A549 (cell line): Measurements from ENCODE around the gene SUPT3H. TPM values are rescaled to one million over a fixed set of nuclear protein-coding genes. Genes with fewer than 3 reads are reported as not detected.

ENCODE experiments used
- ATAC-seq, 2 experiments: fragments of 200-7000 bp in 1 of 2; fragments of >200 bp in 1 of 2; cut with Nextera tagmentation in 1 of 2; cut with Tn5 transposase in 1 of 2; 3 replicates each; pipeline versions ENCODE4 v1.8.0 to v1.9.1; 2018 to 2020; ENCODE audit warnings: mild to moderate bottlenecking in 1 of 2, moderate library complexity in 1 of 2
- CTCF ChIA-PET: fragments of 300-600 bp; sonication (Branson Sonifier 250); formaldehyde crosslinking; extraction: SDS; loops from one replicate; lab custom pipeline; 2021; ENCODE audit warnings: antibody characterized with exemption, inconsistent platforms; lab: Yijun Ruan, JAX
- POLR2A ChIA-PET: fragments of 350-600 bp; formaldehyde crosslinking; extraction: SDS; loops from one replicate; lab custom pipeline; 2021; ENCODE audit warnings: antibody characterized with exemption, inconsistent platforms; lab: Yijun Ruan, JAX
- DNase-seq, 2 experiments: peaks; one replicate each; pipeline versions ENCODE4 v3.0.0 to v3.0.0-alpha.2; 2011 to 2016; ENCODE audit warnings: low read depth in 1 of 2, low spot score in 1 of 2
- FAIRE-seq: peaks from 2 replicates; lab custom pipeline; 2011; peaks lifted over from hg19 to GRCh38; lab: Jason Lieb, UNC
- H3K27ac ChIP-seq, 2 experiments: fragments of >200 bp; sonication (Bioruptor Twin); formaldehyde crosslinking; 3 replicates each; pipeline ENCODE4 v1.5.1; 2016 to 2017
- H3K4me1 ChIP-seq: fragments of >200 bp; sonication (Bioruptor Twin); formaldehyde crosslinking; 3 replicates; pipeline ENCODE4 v1.6.1; 2016
- H3K4me2 ChIP-seq: fragments of >200 bp; sonication (Bioruptor Twin); formaldehyde crosslinking; 3 replicates; pipeline ENCODE4 v1.6.1; 2016
- H3K4me3 ChIP-seq: fragments of >200 bp; sonication (Bioruptor Twin); formaldehyde crosslinking; 3 replicates; pipeline ENCODE4 v1.5.1; 2016
- H3K9me3 ChIP-seq: fragments of >200 bp; sonication (Bioruptor Twin); formaldehyde crosslinking; 3 replicates; pipeline ENCODE4 v1.6.1; 2016
- CBX2 ChIP-seq: fragments of 200-600 bp; sonication (generic); IDR thresholded peaks from 2 replicates; pipeline ENCODE4 v1.6.1; 2016; ENCODE audit warnings: low read depth, mild to moderate bottlenecking, borderline replicate concordance
- CBX8 ChIP-seq: fragments of 200-600 bp; sonication (generic); IDR thresholded peaks from 2 replicates; pipeline ENCODE4 v1.6.1; 2016
- CHD2 ChIP-seq: fragments of 150-350 bp; IDR thresholded peaks from 2 replicates; pipeline ENCODE4 v1.6.1; 2014; ENCODE audit warnings: low read length; ENCODE audit not compliant: partially characterized antibody
- CHD4 ChIP-seq: fragments of 200-600 bp; sonication (generic); IDR thresholded peaks from 2 replicates; pipeline ENCODE4 v1.6.1; 2016; ENCODE audit warnings: antibody characterized with exemption, mild to moderate bottlenecking, borderline replicate concordance
- EP300 ChIP-seq, 2 experiments: fragments of >200 bp; sonication (Bioruptor Twin); formaldehyde crosslinking; IDR thresholded peaks; 2 replicates in 1 of 2; 3 replicates in 1 of 2; pipeline ENCODE4 v1.6.1; 2016 to 2017
- FOSB ChIP-seq: fragments of 250-450 bp; sonication (Bioruptor Pico); IDR thresholded peaks from 2 replicates; pipeline ENCODE4 v1.5.0; 2020; ENCODE audit warnings: mild to moderate bottlenecking, moderate library complexity
- FOSL2 ChIP-seq, 2 experiments: fragments of 450-650 bp in 1 of 2; fragments of >200 bp in 1 of 2; sonication (Bioruptor Twin) in 1 of 2; formaldehyde crosslinking; IDR thresholded peaks; 2 replicates each; pipeline versions ENCODE4 v1.5.0 to v1.6.1; 2016 to 2020; ENCODE audit warnings: mild to moderate bottlenecking in 1 of 2, moderate library complexity in 1 of 2
- GATA3 ChIP-seq: IDR thresholded peaks from 2 replicates; pipeline ENCODE4 v1.6.1; 2012; ENCODE audit warnings: borderline replicate concordance
- HES2 ChIP-seq: fragments of >200 bp; sonication (Bioruptor Twin); formaldehyde crosslinking; IDR thresholded peaks from 2 replicates; pipeline ENCODE4 v1.6.1; 2016
- HOXA7 ChIP-seq: fragments of 250-450 bp; sonication (Bioruptor Pico); IDR thresholded peaks from 2 replicates; pipeline ENCODE4 v1.5.0; 2020; ENCODE audit warnings: mild to moderate bottlenecking, moderate library complexity
- HOXB13 ChIP-seq: fragments of 250-450 bp; sonication (Bioruptor Pico); IDR thresholded peaks from 2 replicates; pipeline ENCODE4 v1.5.0; 2020; ENCODE audit warnings: low read depth, mild to moderate bottlenecking, moderate library complexity
- JUNB ChIP-seq: fragments of >200 bp; sonication (Bioruptor Twin); formaldehyde crosslinking; IDR thresholded peaks from 2 replicates; pipeline ENCODE4 v1.6.1; 2016
- MAFK ChIP-seq: fragments of 450-650 bp; IDR thresholded peaks from 2 replicates; pipeline ENCODE4 v1.6.1; 2014; ENCODE audit not compliant: partially characterized antibody
- NFE2L2 ChIP-seq: fragments of 150-350 bp; conservative IDR thresholded peaks from 2 replicates; pipeline ENCODE4 v1.6.1; 2014; ENCODE audit warnings: low read length
- NR3C1 ChIP-seq: fragments of >200 bp; sonication (Bioruptor Twin); formaldehyde crosslinking; IDR thresholded peaks from 3 replicates; pipeline ENCODE4 v1.6.1; 2017
- POLR2AphosphoS2 ChIP-seq: conservative IDR thresholded peaks from 2 replicates; pipeline ENCODE4 v1.6.1; 2012; ENCODE audit warnings: low read length, improper control_type of control experiment, inconsistent platforms
- RAD21 ChIP-seq, 2 experiments: fragments of >200 bp in 1 of 2; sonication (Bioruptor Twin) in 1 of 2; formaldehyde crosslinking in 1 of 2; IDR thresholded peaks in 1 of 2; conservative IDR thresholded peaks in 1 of 2; 2 replicates in 1 of 2; 3 replicates in 1 of 2; pipeline ENCODE4 v1.6.1; 2012 to 2018; ENCODE audit warnings: inconsistent platforms in 1 of 2
- RARB ChIP-seq: fragments of 250-450 bp; sonication (Bioruptor Pico); IDR thresholded peaks from 2 replicates; pipeline ENCODE4 v1.8.0; 2021; ENCODE audit warnings: mild to moderate bottlenecking, moderate library complexity
- RFX5 ChIP-seq: fragments of 450-650 bp; IDR thresholded peaks from 2 replicates; pipeline ENCODE4 v1.7.1; 2014; ENCODE audit warnings: antibody characterized with exemption, mild to moderate bottlenecking, moderate library complexity
- SREBF2 ChIP-seq: fragments of 450-650 bp; IDR thresholded peaks from 2 replicates; pipeline ENCODE4 v1.6.1; 2014; ENCODE audit warnings: mild to moderate bottlenecking, moderate library complexity
- TP53 ChIP-seq: fragments of 250-450 bp; sonication (Bioruptor Pico); IDR thresholded peaks from 2 replicates; pipeline ENCODE4 v1.5.0; 2021; ENCODE audit warnings: mild to moderate bottlenecking, moderate library complexity
- ZFP36 ChIP-seq: fragments of 450-650 bp; IDR thresholded peaks from 2 replicates; pipeline ENCODE4 v1.6.1; 2014; ENCODE audit warnings: borderline replicate concordance; ENCODE audit not compliant: partially characterized antibody
- ZSCAN20 ChIP-seq: fragments of 250-450 bp; sonication (Bioruptor Pico); IDR thresholded peaks from 2 replicates; pipeline ENCODE4 v1.8.0; 2022; ENCODE audit warnings: mild to moderate bottlenecking, moderate library complexity
- WGBS: methylation state at CpG from one replicate; pipeline ENCODE4 v1.1.6; 2017; ENCODE audit errors: missing lambda C conversion rate; 5-methylcytosine and 5-hydroxymethylcytosine counted together
- polyA plus RNA-seq, 4 experiments: library from polyadenylated mRNA; depleted of rRNA in 3 of 4; stranded (reverse); fragments of >200 nt; fragmentation: RNase III in 1 of 4; extraction: RNeasy Plus Mini Kit Qiagen cat#74134 plus additional on column Dnase treatment in 1 of 4; gene quantifications; 2 replicates in 3 of 4; 3 replicates in 1 of 4; pipeline ENCODE4 v1.2.3, GENCODE V29; 2011 to 2017
- TF ChIP-seq, protein P1 (sequence below): fragments of 150-350 bp; IDR thresholded peaks from 2 replicates; pipeline ENCODE4 v1.6.1; 2014; ENCODE audit warnings: low read depth, mild to moderate bottlenecking, low read length

Gene SUPT3H
- polyA plus RNA-seq, 2 of the 4 experiments (the other 2 are of a cell fraction), result 4.3 to 6.2 TPM

GRCh38 chr6:45156075-45156474 is 221.7 kb downstream of the SUPT3H start:
- H3K27ac ChIP-seq, result no peak overlapping the region
- WGBS, result 48% methylated on average over 2 of the region's 2 CpGs
- ChIA-PET POLR2A (no interaction called here), CTCF (no interaction called here)
- no peaks in the 10 kb centered on the region for H3K4me1 ChIP-seq
- DNase-seq, result no peak
- H3K9me3 ChIP-seq, result no peaks in the 10 kb centered on the region
- no peak for ATAC-seq
- H3K4me2 ChIP-seq, result no peak overlapping the region
- TF ChIP-seq CBX2 (no peak), FOSL2 (IDR thresholded peaks at IDR 0.05) (no peak), FOSL2 (CRISPR knock-in tag; IDR thresholded peaks at IDR 0.05) (no peak), SREBF2 (no peak), POLR2AphosphoS2 (no peak), NFE2L2 (no peak), TP53 (CRISPR knock-in tag) (no peak)
- TF ChIP-seq, protein P1, sequence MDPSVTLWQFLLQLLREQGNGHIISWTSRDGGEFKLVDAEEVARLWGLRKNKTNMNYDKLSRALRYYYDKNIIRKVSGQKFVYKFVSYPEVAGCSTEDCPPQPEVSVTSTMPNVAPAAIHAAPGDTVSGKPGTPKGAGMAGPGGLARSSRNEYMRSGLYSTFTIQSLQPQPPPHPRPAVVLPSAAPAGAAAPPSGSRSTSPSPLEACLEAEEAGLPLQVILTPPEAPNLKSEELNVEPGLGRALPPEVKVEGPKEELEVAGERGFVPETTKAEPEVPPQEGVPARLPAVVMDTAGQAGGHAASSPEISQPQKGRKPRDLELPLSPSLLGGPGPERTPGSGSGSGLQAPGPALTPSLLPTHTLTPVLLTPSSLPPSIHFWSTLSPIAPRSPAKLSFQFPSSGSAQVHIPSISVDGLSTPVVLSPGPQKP, result no peak
- TF ChIP-seq, all 56 proteins: peak for 0
- FAIRE-seq, result no peak
- H3K4me3 ChIP-seq, result no peak overlapping the region

DNA sequence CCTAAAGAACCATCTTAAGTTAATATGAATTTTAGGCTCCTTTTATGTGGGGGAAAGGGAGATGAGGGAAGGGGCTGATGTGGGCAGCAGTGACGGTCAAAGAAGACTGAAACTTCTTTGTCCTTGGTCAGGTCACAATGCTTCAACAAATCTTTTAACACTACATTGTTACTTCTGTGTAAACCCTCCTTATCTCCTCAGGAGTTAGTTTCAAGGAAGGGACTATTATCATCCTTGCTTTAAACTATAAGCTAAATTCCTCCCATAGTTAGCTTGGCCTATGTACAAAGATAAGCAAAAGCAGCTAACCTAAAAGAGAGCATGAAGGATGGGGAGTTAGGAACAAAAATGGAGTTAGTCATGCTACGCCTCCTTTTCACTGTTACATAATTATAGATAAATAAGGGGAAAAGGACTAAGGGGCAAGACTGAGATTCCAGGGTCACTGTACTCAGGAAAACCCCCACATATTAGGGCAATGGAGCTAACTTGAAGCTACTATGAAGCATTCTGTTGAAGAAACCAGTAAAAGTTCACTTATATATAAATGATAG is 222.3 kb downstream of the SUPT3H start:
- DNase-seq (no peak), ATAC-seq (no peak), FAIRE-seq (no peak)
- H3K27ac ChIP-seq, result no peak overlapping the region
- CTCF ChIA-PET, result no interaction called here
- POLR2A ChIA-PET, result no interaction called here
- no peak overlapping the region for H3K4me3 ChIP-seq
- no peaks in the 10 kb centered on the region for H3K4me1 ChIP-seq
- TF ChIP-seq CHD2 (no peak), CHD4 (no peak), JUNB (no peak), HOXB13 (CRISPR knock-in tag) (no peak)
- WGBS, result 89% methylated on average over 2 of the region's 2 CpGs
- H3K4me2 ChIP-seq, result no peak overlapping the region
- no peaks in the 10 kb centered on the region for H3K9me3 ChIP-seq

- H3K4me2 ChIP-seq, result no peak overlapping the region
- H3K4me3 ChIP-seq, result no peak overlapping the region
- no peak overlapping the region for H3K27ac ChIP-seq
- ATAC-seq, result no peak
- H3K4me1 ChIP-seq, result no peaks in the 10 kb centered on the region
- WGBS, result 57% methylated on average over 3 of the region's 3 CpGs
- TF ChIP-seq CBX8 (no peak), GATA3 (no peak), RFX5 (no peak), RAD21 (conservative IDR thresholded peaks at IDR 0.05 in 1 of 2, IDR thresholded peaks at IDR 0.05 in 1 of 2) (no peak), EP300 (IDR thresholded peaks at IDR 0.05) (no peak), ZSCAN20 (no peak), HOXA7 (no peak), NR3C1 (no peak), CBX2 (no peak), HES2 (no peak), FOSB (CRISPR knock-in tag) (no peak), RARB (CRISPR knock-in tag) (no peak), ZFP36 (no peak), MAFK (no peak)
- TF ChIP-seq, protein P1, result no peak
- FAIRE-seq, result no peak
- ChIA-PET POLR2A (no interaction called here), CTCF (no interaction called here)
- H3K9me3 ChIP-seq, result no peaks in the 10 kb centered on the region
- no peak for DNase-seq
Measured at GRCh38 chr6:45154679-45155078, 223.1 kb downstream of the SUPT3H start.
